ENCODE results near the gene SH3PXD2B. TPM values are rescaled to one million over a fixed set of nuclear protein-coding genes. Genes with fewer than 3 reads are reported as not detected.

The SH3PXD2B gene
- total RNA-seq, 6 experiments from 2014 or later: 2.5 to 6.8 (median 5.2) TPM

GRCh38 chr5:172494630-172495505, 40.5 kb upstream of the SH3PXD2B start:
- H3K9me3 ChIP-seq: no peaks in the 10 kb centered on the region
- intact Hi-C loops (cut with DNase I): loop anchor here in 1 of 2 donors (5.0 kb wide), 1 partner anchor 192 kb away; no protein-coding TSS in a partner anchor
- ATAC-seq: no peak
- DNase-seq: peak in 1 of 3 donors; percentile 19
- H3K4me3 ChIP-seq: no peak overlapping the region
- H3K4me1 ChIP-seq: no peaks in the 10 kb centered on the region
- WGBS (ENCODE audit: insufficient coverage, low coverage, low lambda C conversion rate, missing lambda C conversion rate): 54% methylated on average over 6 of the region's 9 CpGs
- no peak overlapping the region for H3K27ac ChIP-seq
- TF ChIP-seq POLR2A (IDR thresholded peaks at IDR 0.05): no peak
- no peak for TF ChIP-seq CTCF (IDR thresholded peaks at IDR 0.05)
- no peaks in the 10 kb centered on the region for H3K27me3 ChIP-seq
- H3K36me3 ChIP-seq: no peaks in the 10 kb centered on the region

GRCh38 chr5:172493906-172494305, 39.6 kb upstream of the SH3PXD2B start:
- H3K4me1 ChIP-seq: no peaks in the 10 kb centered on the region
- no peaks in the 10 kb centered on the region for H3K9me3 ChIP-seq
- H3K4me3 ChIP-seq: no peak overlapping the region
- no peak for TF ChIP-seq POLR2A (IDR thresholded peaks at IDR 0.05)
- TF ChIP-seq CTCF (IDR thresholded peaks at IDR 0.05): no peak
- no peaks in the 10 kb centered on the region for H3K36me3 ChIP-seq
- intact Hi-C loops (cut with DNase I): loop anchor here in 1 of 2 donors (5.0 kb wide), 1 partner anchor 193 kb away; no protein-coding TSS in a partner anchor
- DNase-seq (peak in 1 of 3 donors; percentile 7), ATAC-seq (no peak)
- H3K27ac ChIP-seq: no peak overlapping the region
- WGBS (ENCODE audit: insufficient coverage, low coverage, low lambda C conversion rate, missing lambda C conversion rate): 71% methylated on average over 1 of the region's 3 CpGs
- H3K27me3 ChIP-seq: no peaks in the 10 kb centered on the region

DNA sequence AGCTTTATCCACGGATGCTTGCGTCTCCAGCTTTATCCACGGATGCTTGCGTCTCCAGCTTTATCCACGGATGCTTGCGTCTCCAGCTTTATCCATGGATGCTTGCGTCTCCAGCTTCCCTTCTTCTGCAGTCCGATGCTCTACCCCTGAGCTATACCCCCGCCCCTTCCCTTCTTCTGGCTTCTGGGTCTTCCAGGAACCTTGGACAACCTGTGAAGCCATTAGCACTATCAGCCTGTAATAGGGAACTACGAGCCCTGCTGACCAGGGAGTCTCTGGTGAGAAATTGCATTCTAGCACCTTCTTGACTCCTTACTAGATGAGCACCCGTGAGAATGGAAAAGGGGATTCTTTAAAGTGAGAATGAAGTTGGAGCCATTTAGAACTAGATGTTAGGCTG, 39.1 kb upstream of the SH3PXD2B start:
- H3K36me3 ChIP-seq: no peaks in the 10 kb centered on the region
- no peak for TF ChIP-seq CTCF (IDR thresholded peaks at IDR 0.05)
- no peak for TF ChIP-seq POLR2A (IDR thresholded peaks at IDR 0.05)
- intact Hi-C loops (cut with DNase I): loop anchor here in 1 of 2 donors (5.0 kb wide), 1 partner anchor 194 kb away; no protein-coding TSS in a partner anchor
- ATAC-seq: no peak
- H3K4me3 ChIP-seq: no peak overlapping the region
- H3K9me3 ChIP-seq: no peaks in the 10 kb centered on the region
- no peaks in the 10 kb centered on the region for H3K4me1 ChIP-seq
- H3K27ac ChIP-seq: no peak overlapping the region
- WGBS (ENCODE audit: insufficient coverage, low coverage, low lambda C conversion rate, missing lambda C conversion rate): 80% methylated on average over 11 of the region's 11 CpGs
- DNase-seq: peak in 1 of 3 donors; percentile 5
- no peaks in the 10 kb centered on the region for H3K27me3 ChIP-seq

GRCh38 chr5:172493002-172493401, 38.7 kb upstream of the SH3PXD2B start:
- Histone ChIP-seq H3K4me3 (no peak overlapping the region), H3K27me3 (no peaks in the 10 kb centered on the region), H3K36me3 (no peaks in the 10 kb centered on the region), H3K4me1 (no peaks in the 10 kb centered on the region), H3K27ac (no peak overlapping the region), H3K9me3 (no peaks in the 10 kb centered on the region)
- no peak for ATAC-seq
- WGBS (ENCODE audit: insufficient coverage, low coverage, low lambda C conversion rate, missing lambda C conversion rate): 33% methylated on average over 1 of the region's 7 CpGs
- no peak for TF ChIP-seq CTCF (IDR thresholded peaks at IDR 0.05)
- TF ChIP-seq POLR2A (IDR thresholded peaks at IDR 0.05): no peak
- DNase-seq: peak in 1 of 3 donors; percentile 18
- intact Hi-C loops (cut with DNase I): loop anchor here in 1 of 2 donors (5.0 kb wide), 1 partner anchor 194 kb away; no protein-coding TSS in a partner anchor

Data from right lobe of liver (tissue), 6 donors.